HG03097 (cell line): ENCODE measurements around the gene HLA-DPA1.
"Not testable (repeated sequence)": the region's sequence is repeated elsewhere in the genome, so short reads cannot be mapped to it uniquely, and the experiment has no call there.

Experiments
- ATAC-seq: cut with Tn5 transposase; IDR thresholded peaks from one replicate; pipeline ENCODE4 v1.9.1; 2021; ENCODE audit not compliant: unreplicated experiment, low FRiP score

The HLA-DPA1 gene

DNA sequence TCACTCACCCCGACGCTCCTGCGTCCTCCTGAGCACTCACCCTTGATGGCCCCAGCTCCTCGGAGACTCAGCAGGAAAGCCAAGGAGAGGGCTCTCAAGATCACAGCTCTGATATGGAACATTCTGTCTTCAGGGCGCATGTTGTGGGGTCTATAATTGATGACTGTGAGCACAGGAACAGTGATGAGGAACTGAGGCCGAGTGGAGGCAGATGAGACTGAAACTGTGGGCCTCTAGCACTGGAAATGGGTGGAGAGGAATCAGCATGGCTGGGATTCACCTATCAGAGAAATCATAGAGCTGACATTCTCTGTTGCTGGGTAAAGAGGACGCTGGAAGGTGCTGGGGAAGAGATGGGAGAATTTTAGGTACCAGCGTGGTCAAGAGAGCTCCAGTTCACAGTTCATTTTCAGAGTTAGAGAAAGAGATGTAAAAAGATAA lies at the start of gene HLA-DPA1:
HLA-DPA1 (minus strand) TSS at position 219 of the 441 bp plus-strand sequence.
- no peak for ATAC-seq

GRCh38 chr6:33123181-33123580 lies 49.7 kb upstream of the HLA-DPA1 start:
- no peak for ATAC-seq

GRCh38 chr6:33120001-33120400 lies 46.6 kb upstream of the HLA-DPA1 start:
- no peak for ATAC-seq

- no peak for ATAC-seq
Observed at GRCh38 chr6:33118525-33119123, 45.2 kb upstream of the HLA-DPA1 start.

DNA sequence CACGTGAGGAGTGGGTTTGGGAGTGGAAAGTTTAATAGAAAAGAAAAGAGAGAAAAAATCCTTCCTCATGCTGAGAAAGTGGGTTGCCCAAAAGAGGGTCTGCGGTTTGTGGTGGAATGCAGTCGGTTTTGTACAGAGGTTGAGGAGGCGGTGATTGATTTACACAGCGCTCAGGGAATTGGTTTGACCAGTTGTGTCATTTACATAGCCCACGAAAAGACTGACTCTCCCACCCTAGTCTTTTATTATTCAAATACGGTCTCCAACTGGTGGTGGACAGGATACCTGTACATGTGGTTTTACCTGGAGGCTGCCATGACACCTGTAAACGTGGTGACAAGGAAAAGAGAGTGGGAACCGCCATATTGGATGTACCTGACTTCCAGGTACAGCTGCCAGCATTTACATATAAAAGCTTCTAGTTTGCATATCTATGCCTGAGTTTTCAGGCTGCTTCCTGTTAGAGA lies 44.4 kb upstream of the HLA-DPA1 start:
- no peak for ATAC-seq

DNA sequence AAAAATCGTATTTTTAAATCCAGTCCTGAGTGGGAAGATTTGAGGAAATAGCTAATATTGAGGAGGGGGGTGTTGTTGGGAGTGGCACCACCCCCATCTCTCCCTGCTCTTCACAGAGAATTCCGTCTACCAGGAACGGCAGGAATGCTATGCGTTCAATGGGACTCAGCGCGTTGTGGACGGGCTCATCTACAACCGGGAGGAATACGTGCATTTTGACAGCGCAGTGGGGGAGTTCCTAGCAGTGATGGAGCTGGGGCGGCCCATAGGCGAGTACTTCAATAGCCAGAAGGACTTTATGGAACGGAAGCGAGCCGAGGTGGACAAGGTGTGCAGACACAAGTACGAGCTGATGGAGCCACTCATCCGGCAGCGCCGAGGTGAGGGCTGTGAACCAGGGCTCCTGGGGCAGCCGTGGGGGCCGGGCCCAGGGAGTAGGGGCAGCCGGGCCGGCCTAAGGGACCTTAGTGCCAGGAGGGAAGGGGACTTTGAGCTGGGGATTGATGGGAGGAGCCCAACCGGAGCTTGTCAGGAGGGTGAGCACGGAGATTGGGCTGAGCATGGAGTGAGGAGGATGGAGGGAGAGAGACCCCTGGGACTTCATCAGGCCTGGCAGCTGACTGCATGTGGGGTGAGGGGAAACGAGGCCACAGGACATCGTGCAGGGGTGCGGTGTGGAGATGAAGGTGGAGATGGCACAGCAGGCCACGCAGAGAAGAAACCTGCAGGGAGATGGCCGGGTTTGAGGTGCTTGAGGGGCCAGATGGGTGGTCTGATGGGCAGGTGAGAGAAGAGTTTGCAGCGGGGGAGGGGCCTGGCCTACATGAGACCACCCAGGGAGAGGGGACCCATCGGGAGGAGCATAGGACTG lies 43.6 kb upstream of the HLA-DPA1 start:
- no peak for ATAC-seq

DNA sequence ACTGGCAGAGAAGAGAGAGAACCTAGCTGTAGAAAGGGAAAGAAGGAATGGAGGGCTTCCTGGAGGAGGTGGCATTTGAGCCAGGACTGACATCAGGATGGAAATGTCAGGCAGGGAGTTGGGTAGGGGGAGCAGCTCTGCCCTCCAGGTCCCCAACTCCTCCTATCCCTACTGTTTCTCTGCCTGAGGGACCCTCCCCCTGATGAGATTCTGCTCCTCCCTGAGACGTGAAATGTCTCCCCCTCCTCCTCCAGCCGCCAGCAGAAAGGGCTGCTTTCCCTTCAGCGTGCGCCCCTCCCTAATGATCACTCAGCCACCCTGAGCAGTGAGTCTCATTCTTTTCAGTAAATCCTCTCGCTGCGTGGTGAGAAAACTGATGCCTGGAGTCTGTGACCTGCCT lies 43.0 kb upstream of the HLA-DPA1 start:
- no peak for ATAC-seq

DNA sequence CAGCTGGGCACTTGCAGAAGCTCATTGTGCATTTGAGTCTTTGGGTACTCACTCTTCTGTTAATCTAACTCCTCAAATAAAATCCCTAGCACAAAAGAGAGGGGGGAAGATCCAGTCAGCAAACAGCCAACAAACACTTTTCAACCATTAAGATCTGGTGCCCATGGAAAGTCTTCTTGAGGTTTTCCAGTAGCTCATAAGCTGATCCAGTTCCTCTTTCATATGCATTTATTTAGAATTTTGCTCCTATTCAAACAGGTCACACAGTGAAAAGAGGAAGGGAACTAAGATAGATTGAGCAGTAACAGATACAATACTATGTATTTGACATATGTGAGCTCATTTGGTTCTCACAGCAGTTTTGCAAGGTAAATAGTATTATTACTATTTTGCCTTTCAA lies 41.0 kb upstream of the HLA-DPA1 start:
- ATAC-seq, result no peak

- no peak for ATAC-seq
Observed at GRCh38 chr6:33113755-33114154, 40.3 kb upstream of the HLA-DPA1 start.

DNA sequence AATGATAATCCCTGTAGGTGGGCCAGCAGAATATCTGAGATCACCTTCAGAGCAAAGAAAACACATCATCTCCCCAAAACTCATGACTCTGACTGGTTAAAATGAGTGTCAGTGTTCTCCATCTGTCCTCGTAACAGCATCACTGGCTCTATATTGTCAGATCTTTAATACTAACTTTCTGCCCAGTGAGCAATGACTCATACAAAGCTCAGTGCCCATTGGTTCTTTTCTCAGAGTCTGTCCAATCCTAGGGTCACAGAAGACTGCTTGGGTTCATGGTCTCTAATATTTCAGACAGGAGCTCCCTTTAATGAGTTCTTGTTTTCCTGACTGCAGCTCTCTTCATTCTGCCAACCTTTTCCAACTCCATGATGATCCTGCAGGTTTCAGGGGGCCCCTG lies 38.7 kb upstream of the HLA-DPA1 start:
- ATAC-seq, result no peak

- ATAC-seq, result no peak
Observed at GRCh38 chr6:33108307-33108706, 34.9 kb upstream of the HLA-DPA1 start.

GRCh38 chr6:33107641-33108040 lies 34.2 kb upstream of the HLA-DPA1 start:
- ATAC-seq, result no peak

GRCh38 chr6:33105916-33106871 lies 32.7 kb upstream of the HLA-DPA1 start:
- no peak for ATAC-seq

DNA sequence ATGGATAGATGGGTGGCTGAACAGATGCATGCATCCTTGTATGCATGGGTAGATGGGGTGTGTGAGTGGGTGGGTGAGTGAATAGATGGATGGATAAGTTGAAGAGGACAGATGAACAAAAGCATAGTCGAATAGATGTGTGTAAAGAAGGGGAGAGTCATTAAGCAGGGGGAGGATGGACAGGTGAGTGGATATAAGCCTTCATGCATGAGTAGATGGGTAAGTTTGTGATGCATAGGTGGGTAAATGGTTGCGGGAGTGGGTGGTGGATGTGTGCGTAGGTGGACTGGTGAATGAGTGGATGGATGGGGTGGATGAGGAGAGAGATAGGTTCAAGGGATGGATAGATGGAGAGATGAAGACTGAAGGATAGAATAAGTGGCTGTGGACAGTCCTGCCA lies 31.9 kb upstream of the HLA-DPA1 start:
- ATAC-seq, result no peak

DNA sequence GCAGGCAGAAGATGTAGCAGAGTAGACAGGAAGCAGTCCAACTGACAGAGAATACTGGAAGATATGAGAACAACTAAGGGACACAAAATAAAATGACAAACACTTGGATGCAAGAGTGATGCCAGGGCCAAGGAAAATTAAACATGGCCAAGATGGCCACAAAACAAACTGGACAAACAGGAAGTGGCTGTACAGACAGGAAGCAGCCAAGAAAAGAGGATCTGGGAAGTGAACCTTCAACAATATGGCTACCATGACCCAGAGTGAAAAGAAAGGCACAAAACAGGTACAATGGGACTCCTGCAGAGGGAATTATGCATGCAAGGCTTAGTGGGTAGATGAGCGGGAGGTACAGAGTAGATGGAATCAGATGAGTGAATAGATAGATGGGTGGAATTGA lies 31.4 kb upstream of the HLA-DPA1 start:
- ATAC-seq, result no peak

DNA sequence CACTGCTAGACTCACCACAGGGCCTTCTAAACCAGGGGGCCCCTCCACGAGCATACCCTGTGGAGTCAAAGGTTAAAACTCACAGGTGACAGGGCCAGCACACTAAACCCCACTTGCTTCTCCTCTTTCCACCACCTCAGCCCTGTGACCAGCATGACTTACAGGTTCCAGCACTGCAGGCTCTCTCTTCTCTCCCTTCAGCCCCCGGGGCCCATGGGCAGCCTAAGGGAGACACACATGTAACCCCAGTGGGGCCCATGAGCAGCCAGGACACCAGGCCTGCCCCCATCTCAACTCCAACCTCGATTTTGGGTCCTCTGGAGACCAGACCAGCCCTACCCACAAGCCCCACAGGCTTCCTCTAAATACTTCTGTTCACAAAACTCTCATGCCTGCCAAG lies 30.3 kb upstream of the HLA-DPA1 start:
- no peak for ATAC-seq

GRCh38 chr6:33101121-33101737 lies 27.8 kb upstream of the HLA-DPA1 start:
- ATAC-seq, result not testable (repeated sequence)

DNA sequence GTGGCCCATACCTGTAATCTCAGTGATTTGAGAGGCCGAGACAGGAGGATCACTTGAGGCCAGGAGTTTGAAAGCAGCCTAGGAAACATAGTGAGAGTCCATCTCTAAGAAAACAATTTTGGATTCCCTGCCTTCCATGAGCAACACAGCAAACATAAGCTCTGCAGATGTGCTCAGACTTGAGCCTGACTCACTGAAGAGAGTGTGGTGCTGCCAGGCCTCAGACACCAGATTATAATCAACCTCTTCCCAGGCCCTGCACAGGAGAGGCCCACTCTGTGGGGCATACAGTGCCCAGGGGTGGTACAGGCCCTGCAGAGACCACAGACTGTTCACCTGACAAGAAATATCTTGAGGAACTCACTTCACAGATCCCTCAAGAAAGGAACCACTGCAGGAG lies 22.2 kb upstream of the HLA-DPA1 start:
- no peak for ATAC-seq

- no peak for ATAC-seq
Observed at GRCh38 chr6:33093855-33094254, 20.4 kb upstream of the HLA-DPA1 start.

DNA sequence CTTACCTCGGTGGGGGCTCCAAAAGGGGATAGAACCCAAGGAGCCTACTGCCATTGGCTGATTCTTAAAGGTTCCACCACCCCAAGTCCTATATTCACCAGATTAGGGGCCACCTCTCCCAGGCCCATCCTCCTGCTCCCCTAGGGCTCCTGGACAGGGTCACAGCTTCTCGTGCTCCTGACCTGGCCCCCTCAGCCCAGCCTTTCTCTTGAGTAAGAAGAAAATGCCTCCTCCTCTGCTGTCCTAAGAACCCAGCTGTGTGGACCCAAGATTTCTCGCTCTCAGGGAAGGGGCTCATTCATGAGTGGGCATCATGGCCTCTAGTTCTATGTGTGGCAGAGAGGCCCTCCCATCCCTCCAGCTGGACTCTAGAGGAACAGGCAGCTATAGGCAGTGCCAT lies 18.9 kb upstream of the HLA-DPA1 start:
- ATAC-seq, result no peak
